ENCODE measurements around the gene POLR1F. TPM values are rescaled to one million over a fixed set of nuclear protein-coding genes. Genes with fewer than 3 reads are reported as not detected.
A peak's percentile ranks its signal among the peaks of the same experiment; 100 is the strongest.
"Not testable (repeated sequence)": the region's sequence is repeated elsewhere in the genome, so short reads cannot be mapped to it uniquely, and the experiment has no call there.

POLR1F gene, protein sequence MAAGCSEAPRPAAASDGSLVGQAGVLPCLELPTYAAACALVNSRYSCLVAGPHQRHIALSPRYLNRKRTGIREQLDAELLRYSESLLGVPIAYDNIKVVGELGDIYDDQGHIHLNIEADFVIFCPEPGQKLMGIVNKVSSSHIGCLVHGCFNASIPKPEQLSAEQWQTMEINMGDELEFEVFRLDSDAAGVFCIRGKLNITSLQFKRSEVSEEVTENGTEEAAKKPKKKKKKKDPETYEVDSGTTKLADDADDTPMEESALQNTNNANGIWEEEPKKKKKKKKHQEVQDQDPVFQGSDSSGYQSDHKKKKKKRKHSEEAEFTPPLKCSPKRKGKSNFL
- total RNA-seq: 14.3 TPM

GRCh38 chr7:19708397-19709248 is at the start of gene POLR1F:
TSS of gene POLR1F (minus strand) at chr7:19709037. CDS start at chr7:19709016, 21 bp downstream.
- DNase-seq (ENCODE audit: low spot score in 2 of 2) (peak; percentile 61 to 80), FAIRE-seq (peak; percentile 42)

DNA sequence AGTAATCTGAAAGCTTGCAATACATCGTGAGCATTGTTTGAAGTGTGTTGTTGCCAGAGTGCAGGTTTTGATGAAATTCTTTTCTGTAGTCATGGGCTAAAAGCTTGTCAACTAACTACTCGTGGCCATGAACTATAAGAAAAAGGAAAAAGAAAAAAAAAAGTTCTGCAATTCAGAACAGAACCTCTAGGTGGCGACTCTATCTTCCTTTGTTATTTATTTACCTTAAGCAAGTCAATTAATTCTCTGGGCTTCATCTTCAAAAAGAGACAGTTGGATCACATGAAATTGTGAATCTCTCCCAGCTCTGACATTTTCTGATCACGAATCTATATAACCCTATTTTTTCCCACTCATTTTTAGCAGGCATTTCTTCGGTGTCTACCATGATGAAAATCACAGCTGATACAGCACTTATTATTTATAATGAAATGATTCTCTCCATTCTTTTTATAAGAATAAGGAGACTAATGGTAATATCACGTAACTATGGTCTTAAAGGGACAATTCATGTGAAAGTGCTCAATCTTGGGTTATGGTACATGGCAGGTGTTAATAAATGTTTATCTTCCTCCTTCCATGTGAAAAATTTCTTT is 45.8 kb upstream of the POLR1F start:
- DNase-seq (ENCODE audit: low spot score in 2 of 2): no peak
- no peak for FAIRE-seq

DNA sequence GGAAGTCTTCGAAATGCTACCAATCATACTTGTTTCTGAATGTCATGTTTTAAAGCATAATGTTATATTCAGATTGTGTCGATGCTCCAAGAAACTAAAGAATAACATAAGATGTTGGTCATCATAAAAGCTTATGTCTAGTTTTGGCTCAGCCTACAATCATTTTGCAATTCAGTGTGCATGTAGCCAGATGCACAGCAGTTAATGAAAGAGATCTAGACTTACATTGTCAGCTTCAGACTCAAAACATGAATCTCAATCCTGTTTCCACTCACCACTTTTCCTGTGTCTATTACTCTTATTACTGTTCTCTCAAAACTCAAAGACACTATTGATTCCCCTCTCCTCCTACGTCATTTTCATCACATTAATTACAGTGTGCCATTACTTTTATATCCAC is 43.2 kb upstream of the POLR1F start:
- no peak for DNase-seq (ENCODE audit: low spot score in 2 of 2)
- no peak for FAIRE-seq

DNA sequence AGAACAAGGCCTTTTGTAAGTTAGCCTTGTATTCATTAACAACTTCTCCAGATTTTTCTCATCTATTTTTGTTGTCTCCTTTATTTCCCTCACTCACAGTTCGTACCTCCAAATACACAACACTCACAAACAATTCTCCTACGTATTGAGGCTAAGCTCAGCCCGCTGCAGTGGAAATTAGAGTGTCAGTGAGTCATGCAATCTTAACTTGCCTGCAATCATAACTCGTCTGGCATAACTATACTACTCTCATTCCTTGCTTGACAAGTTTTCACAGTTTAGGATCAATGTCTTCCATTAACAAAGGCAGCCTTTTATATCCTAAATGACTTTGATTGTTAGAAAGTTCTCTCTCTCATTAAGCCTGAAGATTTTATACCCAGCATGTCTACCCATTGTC is 40.8 kb upstream of the POLR1F start:
- FAIRE-seq (no peak), DNase-seq (ENCODE audit: low spot score in 2 of 2) (no peak)

DNA sequence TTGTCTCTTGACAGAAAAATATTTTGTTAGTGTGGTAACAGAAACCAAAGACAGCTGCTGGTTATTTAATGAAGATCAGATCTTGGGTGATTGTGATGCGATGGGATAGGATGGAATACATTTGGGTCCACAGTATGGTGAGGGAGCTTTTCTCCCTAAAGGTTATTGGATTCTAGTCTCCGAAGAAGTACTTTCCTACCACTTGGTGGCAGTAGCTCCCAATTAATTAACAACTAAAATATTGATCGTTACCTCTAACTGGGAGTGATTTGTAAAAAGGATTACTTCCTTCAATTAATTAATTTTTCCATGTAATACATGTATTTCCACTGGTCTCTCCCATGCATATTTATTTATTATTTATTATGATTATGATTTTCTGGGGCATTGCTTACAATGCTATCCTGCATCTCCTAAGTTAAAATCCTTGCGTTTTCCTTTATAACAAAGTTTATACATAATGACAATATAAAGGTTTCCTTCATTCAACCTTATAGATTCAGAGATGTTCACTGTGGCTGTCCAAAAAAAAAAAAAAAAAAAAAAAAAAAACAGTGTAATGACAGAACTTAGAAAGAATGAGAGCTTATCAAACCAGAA is 39.0 kb upstream of the POLR1F start:
- DNase-seq (ENCODE audit: low spot score in 2 of 2) (peak; percentile 5 to 10), FAIRE-seq (peak; percentile 40)

DNA sequence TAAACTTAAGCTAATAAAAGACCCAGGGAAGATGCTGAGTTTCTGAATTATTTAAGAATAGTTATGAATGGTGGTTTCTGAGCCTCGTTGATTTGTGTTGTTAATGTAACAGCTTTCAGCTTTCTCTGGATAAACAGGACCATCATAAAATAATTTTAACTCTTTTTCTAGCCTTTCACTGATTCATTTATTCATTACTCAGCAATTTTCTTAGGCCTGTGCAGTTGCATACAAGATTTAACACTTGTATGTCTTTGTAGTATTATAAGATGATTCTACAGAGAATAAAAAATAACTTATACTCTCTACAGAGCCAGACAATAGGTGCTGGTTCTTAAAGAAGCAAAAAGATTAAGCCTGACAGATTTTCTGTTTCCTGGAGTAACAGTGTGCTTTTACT is 35.2 kb upstream of the POLR1F start:
- no peak for DNase-seq (ENCODE audit: low spot score in 2 of 2)
- FAIRE-seq: no peak

- FAIRE-seq (no peak), DNase-seq (ENCODE audit: low spot score in 2 of 2) (no peak)
These were observed 19.9 kb upstream of the POLR1F start for GRCh38 chr7:19728716-19729115.

- FAIRE-seq (no peak), DNase-seq (ENCODE audit: low spot score in 2 of 2) (no peak)
These were observed 16.9 kb upstream of the POLR1F start for GRCh38 chr7:19725770-19726169.

DNA sequence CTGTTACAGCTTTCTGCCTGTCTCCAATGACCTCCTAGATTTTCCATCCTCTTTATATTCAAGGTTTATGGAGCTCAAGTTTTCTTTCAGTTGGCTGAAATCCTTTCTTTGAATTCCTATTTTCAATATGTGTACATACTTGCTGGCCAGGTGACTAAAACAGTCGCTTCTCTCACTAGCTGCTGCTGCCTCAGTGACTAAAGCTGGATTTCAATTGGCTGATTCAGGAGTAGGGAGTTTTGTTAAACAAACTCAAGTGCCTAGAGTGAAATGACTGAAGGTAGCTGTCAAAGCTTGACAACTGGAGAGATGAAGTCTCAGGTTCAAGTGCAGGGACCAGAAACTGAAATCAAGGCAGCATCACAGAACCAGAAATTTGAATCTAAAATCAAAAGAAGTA is 6.7 kb upstream of the POLR1F start:
- no peak for FAIRE-seq
- no peak for DNase-seq (ENCODE audit: low spot score in 2 of 2)

DNA sequence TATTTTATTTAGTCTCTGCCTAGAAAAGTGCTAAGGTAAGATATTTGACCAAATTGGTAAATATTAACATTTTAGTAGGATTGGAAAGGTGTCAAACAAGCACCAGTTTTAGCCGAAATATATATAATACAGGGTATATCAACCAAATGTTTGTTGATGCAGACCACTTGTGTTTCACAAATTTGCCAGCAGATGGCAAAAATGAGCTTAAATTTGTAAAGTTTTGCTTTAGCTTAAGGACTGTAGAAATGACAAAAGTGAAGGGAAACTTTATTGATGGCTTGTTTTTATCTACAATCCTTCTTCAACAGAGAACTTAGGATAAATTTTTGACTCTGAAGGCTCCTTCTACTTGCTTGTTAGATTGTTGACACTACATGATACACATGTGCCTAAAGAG is 4.8 kb upstream of the POLR1F start:
- FAIRE-seq: peak; percentile 85

GRCh38 chr7:19709249-19709578 is 377 bp upstream of the POLR1F start:
- DNase-seq (ENCODE audit: low spot score in 2 of 2) (no peak), FAIRE-seq (no peak)

More for the DNA sequence above, 4.8 kb upstream of the POLR1F start:
- DNase-seq (ENCODE audit: low spot score in 2 of 2): no peak

- no peak for FAIRE-seq
These were observed 1.6 kb downstream of the POLR1F start for GRCh38 chr7:19707240-19707639.

DNA sequence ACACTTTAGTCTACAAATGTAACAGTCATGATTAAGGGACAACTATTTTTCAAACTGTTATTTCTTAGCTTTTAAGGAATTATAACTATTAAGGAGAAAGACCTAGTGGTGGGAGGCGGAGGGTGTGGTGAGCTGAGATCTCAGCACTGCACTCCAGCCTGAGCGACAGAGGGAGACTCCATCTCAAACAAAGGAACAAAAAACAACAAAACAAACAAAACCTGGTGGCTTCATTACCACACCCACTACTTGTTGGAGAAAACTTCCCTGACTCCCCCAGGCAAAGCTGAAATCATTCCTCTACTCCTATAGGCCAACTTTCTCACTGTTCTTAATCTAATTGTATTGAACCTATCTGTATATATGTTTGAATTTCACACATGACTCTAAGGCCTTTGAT is 3.2 kb downstream of the POLR1F start:
- FAIRE-seq: no peak
- no peak for DNase-seq (ENCODE audit: low spot score in 2 of 2)

More at GRCh38 chr7:19707240-19707639, 1.6 kb downstream of the POLR1F start:
- no peak for DNase-seq (ENCODE audit: low spot score in 2 of 2)

- FAIRE-seq: no peak
- DNase-seq (ENCODE audit: low spot score in 2 of 2): no peak
These were observed 7.4 kb downstream of the POLR1F start for GRCh38 chr7:19701471-19701870.

DNA sequence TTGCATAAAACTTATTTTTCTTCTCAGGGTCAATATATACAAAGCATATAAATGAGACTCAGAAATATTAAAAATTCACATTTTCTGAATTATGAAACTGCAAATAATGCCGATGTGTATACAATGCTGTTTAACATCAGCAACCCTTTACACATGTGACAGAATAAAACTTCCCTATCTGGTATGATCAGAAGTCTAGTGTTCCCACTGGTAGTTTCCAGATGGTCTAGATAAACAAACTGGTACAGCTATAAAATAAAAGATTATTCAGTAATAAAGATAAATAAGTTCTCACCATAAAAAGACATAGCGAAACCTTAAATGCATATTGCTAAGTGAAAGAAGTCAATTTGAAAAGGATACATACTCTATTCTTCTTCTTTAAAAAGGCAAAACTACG is 7.9 kb downstream of the POLR1F start:
- FAIRE-seq: no peak
- no peak for DNase-seq (ENCODE audit: low spot score in 2 of 2)

GRCh38 chr7:19698331-19698730 is 10.5 kb downstream of the POLR1F start:
- no peak for FAIRE-seq
- DNase-seq (ENCODE audit: low spot score in 2 of 2): no peak

DNA sequence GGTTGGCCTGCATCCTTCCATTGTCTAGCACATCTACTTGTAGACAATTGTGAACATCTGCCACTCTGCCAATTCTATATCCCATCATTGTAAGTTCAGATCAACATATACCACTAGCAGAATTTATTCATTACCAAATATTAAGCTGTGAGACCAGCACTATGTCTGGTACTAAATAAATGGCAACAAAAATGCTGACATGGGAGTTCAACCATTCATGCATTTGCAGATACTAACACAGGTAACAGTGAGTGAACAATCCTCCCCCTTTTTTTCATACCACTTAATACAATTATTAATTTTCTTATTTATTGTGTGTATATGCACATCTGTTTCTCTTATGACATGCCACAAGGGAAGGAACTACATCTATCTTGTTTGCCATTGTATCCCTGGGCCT is 11.9 kb downstream of the POLR1F start:
- DNase-seq (ENCODE audit: low spot score in 2 of 2): no peak
- no peak for FAIRE-seq

DNA sequence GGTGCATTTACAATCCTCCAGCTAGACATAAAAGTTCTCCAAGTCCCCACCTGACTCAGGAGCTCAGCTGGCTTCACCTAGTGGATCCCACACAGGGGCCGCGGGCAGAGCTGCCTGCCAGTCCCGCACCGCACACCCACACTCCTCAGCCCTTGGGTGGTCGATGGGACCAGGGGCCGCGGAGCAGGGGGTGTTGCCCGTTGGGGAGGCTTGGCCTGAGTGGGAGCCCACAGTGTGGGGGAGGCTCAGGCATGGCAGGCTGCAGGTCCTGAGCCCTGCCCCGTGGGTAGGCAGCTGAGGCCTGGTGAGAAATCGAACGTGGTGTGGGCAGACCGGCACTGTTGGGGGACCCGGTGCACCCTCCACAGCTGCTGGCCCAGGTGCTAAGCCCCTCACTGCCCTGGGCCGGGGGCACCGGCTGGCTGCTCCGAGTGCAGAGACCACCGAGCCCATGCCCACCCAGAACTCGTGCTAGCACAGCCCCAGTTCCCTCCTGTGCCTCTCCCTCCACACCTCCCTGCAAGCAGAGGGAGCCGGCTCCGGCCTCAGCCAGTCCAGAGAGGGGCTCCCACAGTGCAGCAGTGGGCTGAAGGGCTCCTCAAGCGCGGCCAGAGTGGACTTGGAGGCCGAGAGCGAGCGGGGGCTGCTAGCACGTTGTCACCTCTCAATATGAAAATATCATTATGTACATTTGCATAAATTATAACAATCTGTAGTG is 16.6 kb downstream of the POLR1F start:
- no peak for FAIRE-seq

DNA sequence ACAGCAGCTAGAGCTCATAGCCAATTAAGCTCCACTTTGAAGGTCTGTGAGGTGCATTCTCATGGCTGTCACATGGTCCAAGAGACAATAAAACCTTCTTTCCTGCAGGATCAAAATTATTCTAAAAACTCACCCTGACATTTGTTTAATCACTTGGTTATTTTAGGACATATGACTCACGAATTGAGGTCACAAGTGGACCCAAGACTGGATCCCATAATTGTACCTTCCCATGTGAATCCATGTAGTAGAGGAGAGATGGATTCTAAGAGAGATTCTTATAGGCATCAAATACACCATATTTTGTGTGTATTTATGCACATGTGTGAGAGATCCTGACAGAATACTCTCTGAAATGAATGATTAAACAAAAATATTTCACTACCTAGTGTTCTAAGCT is 18.1 kb downstream of the POLR1F start:
- DNase-seq (ENCODE audit: low spot score in 2 of 2): no peak
- FAIRE-seq: no peak

More for the DNA sequence above, 16.6 kb downstream of the POLR1F start:
- DNase-seq (ENCODE audit: low spot score in 2 of 2): no peak

DNA sequence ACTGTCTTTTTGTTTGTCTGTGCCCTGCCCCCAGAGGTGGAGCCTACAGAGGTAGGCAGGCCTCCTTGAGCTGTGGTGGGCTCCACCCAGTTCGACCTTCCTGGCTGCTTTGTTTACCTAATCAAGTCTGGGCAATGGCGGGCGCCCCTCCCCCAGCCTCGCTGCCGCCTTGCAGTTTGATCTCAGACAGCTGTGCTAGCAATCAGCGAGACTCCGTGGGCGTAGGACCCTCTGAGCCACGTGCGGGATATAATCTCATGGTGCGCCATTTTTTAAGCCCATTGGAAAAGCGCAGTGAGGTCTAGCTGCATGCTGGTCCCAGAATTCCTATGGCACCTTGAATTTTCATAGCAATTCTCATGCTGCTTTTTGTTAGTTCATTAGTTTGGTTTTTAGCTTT is 19.7 kb downstream of the POLR1F start:
- not testable (repeated sequence) for FAIRE-seq; DNase-seq (ENCODE audit: low spot score in 2 of 2)
